Measurements from ENCODE around the gene CD2AP.
"Not testable (repeated sequence)": the region's sequence is repeated elsewhere in the genome, so short reads cannot be mapped to it uniquely, and the experiment has no call there.

Gene CD2AP

GRCh38 chr6:47647626-47648025, 170.0 kb downstream of the CD2AP start:
- not testable (repeated sequence) for DNase-seq

- DNase-seq = no peak
These were observed 170.4 kb downstream of the CD2AP start for GRCh38 chr6:47648031-47648430.

- no peak for DNase-seq
These were observed 173.2 kb downstream of the CD2AP start for GRCh38 chr6:47650553-47651432.

- DNase-seq = no peak
These were observed 173.9 kb downstream of the CD2AP start for GRCh38 chr6:47651505-47651944.

GRCh38 chr6:47653706-47654105, 176.1 kb downstream of the CD2AP start:
- no peak for DNase-seq

GRCh38 chr6:47654255-47654654, 176.7 kb downstream of the CD2AP start:
- no peak for DNase-seq

GRCh38 chr6:47655719-47656595, 178.4 kb downstream of the CD2AP start:
- DNase-seq = peak; percentile 71

GRCh38 chr6:47661960-47662359, 184.4 kb downstream of the CD2AP start:
- DNase-seq = no peak

GRCh38 chr6:47663462-47664216, 186.1 kb downstream of the CD2AP start:
- no peak for DNase-seq

- no peak for DNase-seq
These were observed 187.5 kb downstream of the CD2AP start for GRCh38 chr6:47665112-47665511.

- no peak for DNase-seq
These were observed 192.3 kb downstream of the CD2AP start for GRCh38 chr6:47669684-47670513.

GRCh38 chr6:47670851-47671250, 193.3 kb downstream of the CD2AP start:
- no peak for DNase-seq

- no peak for DNase-seq
These were observed 194.2 kb downstream of the CD2AP start for GRCh38 chr6:47671777-47672176.

- no peak for DNase-seq
These were observed 195.2 kb downstream of the CD2AP start for GRCh38 chr6:47672816-47673215.

GRCh38 chr6:47674673-47675072, 197.1 kb downstream of the CD2AP start:
- no peak for DNase-seq
